Esophagus squamous epithelium (tissue), 5 donors: ENCODE data around the gene TUT1. TPM values are rescaled to one million over a fixed set of nuclear protein-coding genes. Genes with fewer than 3 reads are reported as not detected.
A peak's percentile ranks its signal among the peaks of the same experiment; 100 is the strongest.

Experiments used
- DNase-seq: peaks from one replicate; lab custom pipeline; 2025; lab: John Stamatoyannopoulos, UW
- H3K27ac ChIP-seq, 4 donors: fragments of 200-600 bp; sonication (generic); one replicate each; pipeline ENCODE4 v1.5.1; 2016 to 2019; ENCODE audit warnings: mild to moderate bottlenecking in 1 of 4
- H3K27me3 ChIP-seq, 4 donors: fragments of 200-600 bp; sonication (generic); 1 replicate in 3 of 4; 2 replicates in 1 of 4; pipeline versions ENCODE4 v1.5.1 to v1.6.0; 2017 to 2021; ENCODE audit warnings: antibody characterized with exemption in 1 of 4
- H3K36me3 ChIP-seq, 3 donors: fragments of 200-600 bp; sonication (generic); one replicate each; pipeline ENCODE4 v1.5.1; 2016 to 2019
- H3K4me1 ChIP-seq, 3 donors: fragments of 200-600 bp; sonication (generic); one replicate each; pipeline ENCODE4 v1.5.1; 2017 to 2019
- H3K4me3 ChIP-seq, 4 donors: fragments of 200-600 bp; sonication (generic); 1 replicate in 3 of 4; 2 replicates in 1 of 4; pipeline ENCODE4 v1.5.1; 2016 to 2019; ENCODE audit warnings: mild to moderate bottlenecking in 2 of 4, moderate library complexity in 1 of 4
- H3K9me3 ChIP-seq, 3 donors: fragments of 200-600 bp; sonication (generic); one replicate each; pipeline ENCODE4 v1.5.1; 2016 to 2019
- CTCF ChIP-seq, 6 experiments: fragments of 450-650 bp in 4 of 6; fragments of 200-600 bp in 2 of 6; sonication (generic) in 2 of 6; IDR thresholded peaks; one replicate each; pipeline ENCODE4 v1.5.1; 2016 to 2019; ENCODE audit warnings: antibody characterized with exemption in 6 of 6, mild to moderate bottlenecking in 4 of 6, moderate library complexity in 4 of 6
- POLR2A ChIP-seq, 4 donors: fragments of 450-650 bp; IDR thresholded peaks; one replicate each; pipeline ENCODE4 v1.6.1; 2017; ENCODE audit warnings: antibody characterized with exemption in 4 of 4, mild to moderate bottlenecking in 4 of 4, moderate library complexity in 3 of 4
- WGBS, 2 donors: methylation state at CpG; one replicate each; pipeline ENCODE4 v1.1.5; 2018; 5-methylcytosine and 5-hydroxymethylcytosine counted together
- intact Hi-C: fragments of 100-400 bp; cut with DNase I; formaldehyde crosslinking; loops from one replicate; pipeline ENCODE4 v1.15.0; 2022
- total RNA-seq, 4 donors: library from RNA; depleted of rRNA; stranded (reverse); fragments of >200 nt; gene quantifications; one replicate each; pipeline ENCODE4 v1.1.0, GENCODE V29; 2016
- donor health status: DM: yes; HTN: yes; CAD: no.

The TUT1 gene
- total RNA-seq, 4 donors from 2014 or later = 5.0 to 12.7 (median 8.0) TPM

- Histone ChIP-seq H3K27ac (peak overlapping the region; percentile 92 to 98 (median 94)), H3K27me3 (no peaks in the 10 kb centered on the region), H3K36me3 (peaks cover 12 to 65% (median 15%) of the 10 kb centered on the region in 3 donors), H3K4me3 (peak overlapping the region in 3 of 4 donors; percentile 73 to 80 (median 77)), H3K4me1 (peaks cover 18 to 46% (median 35%) of the 10 kb centered on the region in 3 donors), H3K9me3 (no peaks in the 10 kb centered on the region)
- intact Hi-C loops = no loop called here
- no peak for TF ChIP-seq CTCF (IDR thresholded peaks at IDR 0.05)
- TF ChIP-seq POLR2A (IDR thresholded peaks at IDR 0.05) = no peak
- WGBS, 2 donors = no CpG with 5 or more reads among the region's 15 CpGs
- no peak for DNase-seq
Measured at GRCh38 chr11:62613291-62613778, 22.0 kb upstream of the TUT1 start.

- DNase-seq = peak; percentile 58
- Histone ChIP-seq H3K4me3 (peak within 1 kb of the TSS; percentile 64 to 80 (median 75)), H3K9me3 (no peaks in the 10 kb centered on the region), H3K27me3 (no peaks in the 10 kb centered on the region), H3K27ac (peak within 1 kb of the TSS; percentile 92 to 98 (median 94)), H3K36me3 (peaks cover 12 to 69% (median 15%) of the 10 kb centered on the region in 3 donors), H3K4me1 (peaks cover 18 to 53% (median 35%) of the 10 kb centered on the region in 3 donors)
- TF ChIP-seq CTCF (IDR thresholded peaks at IDR 0.05) (peak; percentile 73 to 98 (median 93)), POLR2A (IDR thresholded peaks at IDR 0.05) (peak in 1 of 4 donors; percentile 29)
- WGBS, 2 donors = 0 to 2% methylated on average over 1 to 7 of the region's 91 CpGs
- intact Hi-C loops = no loop called here
Measured at GRCh38 chr11:62612366-62613290, 21.3 kb upstream of the TUT1 start, which contains the start of the genes EML3 and ROM1. Gene EML3, minus strand, starts transcription at chr11:62612775. Its CDS starts 318 bp downstream, at chr11:62612457. Gene ROM1, plus strand, starts transcription at chr11:62613257. Its CDS starts 25 bp downstream, at chr11:62613282.

GRCh38 chr11:62611705-62612365, 20.5 kb upstream of the TUT1 start:
- Histone ChIP-seq H3K4me1 (peaks cover 18 to 61% (median 35%) of the 10 kb centered on the region in 3 donors), H3K36me3 (peaks cover 6 to 69% (median 10%) of the 10 kb centered on the region in 3 donors), H3K27me3 (no peaks in the 10 kb centered on the region), H3K27ac (peak overlapping the region; percentile 92 to 98 (median 94)), H3K4me3 (peak overlapping the region; percentile 64 to 80 (median 75)), H3K9me3 (no peaks in the 10 kb centered on the region)
- TF ChIP-seq CTCF (IDR thresholded peaks at IDR 0.05) = peak in 1 of 6 experiments; percentile 8
- TF ChIP-seq POLR2A (IDR thresholded peaks at IDR 0.05) = no peak
- WGBS, 2 donors = 1% methylated on average over 28 to 30 of the region's 34 CpGs
- intact Hi-C loops = no loop called here
- DNase-seq = no peak

GRCh38 chr11:62610814-62611704, 19.7 kb upstream of the TUT1 start:
- WGBS, 2 donors = 53 to 74% methylated on average over 17 to 21 of the region's 28 CpGs
- TF ChIP-seq POLR2A (IDR thresholded peaks at IDR 0.05) (no peak), CTCF (IDR thresholded peaks at IDR 0.05) (no peak)
- H3K36me3 ChIP-seq = peaks cover 0 to 69% (median 5%) of the 10 kb centered on the region in 3 donors
- intact Hi-C loops = no loop called here
- H3K27ac ChIP-seq = peak overlapping the region; percentile 92 to 98 (median 94)
- H3K4me1 ChIP-seq = peaks cover 18 to 66% (median 35%) of the 10 kb centered on the region in 3 donors
- H3K4me3 ChIP-seq = peak overlapping the region; percentile 64 to 80 (median 75)
- DNase-seq = no peak
- no peaks in the 10 kb centered on the region for H3K27me3 ChIP-seq
- no peaks in the 10 kb centered on the region for H3K9me3 ChIP-seq
